ENCODE measurements around the gene GALNT18.

GALNT18 gene

DNA sequence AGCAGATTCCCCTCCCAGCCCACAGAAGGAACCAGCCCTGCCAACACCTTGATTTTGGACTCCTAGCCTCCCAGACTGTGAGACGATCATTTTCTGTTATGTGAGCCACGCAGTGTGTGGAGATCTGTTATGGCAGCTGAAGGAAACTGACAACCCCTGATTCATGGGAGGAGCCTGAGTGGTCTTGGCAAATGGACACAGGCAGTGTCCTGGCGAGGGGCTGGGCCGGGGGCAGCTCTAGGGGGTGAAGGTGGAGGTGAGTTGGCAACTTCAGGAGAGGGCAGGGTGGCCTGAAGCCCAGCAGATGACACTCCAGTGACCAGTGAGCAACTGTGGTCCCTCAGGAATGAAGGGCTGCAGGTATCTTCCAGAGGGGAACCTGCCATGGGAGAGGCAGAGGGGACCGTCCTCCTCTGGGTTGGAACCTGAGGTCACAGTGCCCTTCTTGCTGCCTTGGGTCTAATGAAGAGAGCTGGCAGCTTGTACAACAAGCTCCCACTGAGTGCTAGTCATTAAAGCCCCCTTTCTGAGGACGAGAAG, 351.5 kb downstream of the GALNT18 start:
- H3K4me3 ChIP-seq (ENCODE audit: low read length): no peak overlapping the region
- DNase-seq (ENCODE audit: low read depth): no peak
- TF ChIP-seq, protein P1, sequence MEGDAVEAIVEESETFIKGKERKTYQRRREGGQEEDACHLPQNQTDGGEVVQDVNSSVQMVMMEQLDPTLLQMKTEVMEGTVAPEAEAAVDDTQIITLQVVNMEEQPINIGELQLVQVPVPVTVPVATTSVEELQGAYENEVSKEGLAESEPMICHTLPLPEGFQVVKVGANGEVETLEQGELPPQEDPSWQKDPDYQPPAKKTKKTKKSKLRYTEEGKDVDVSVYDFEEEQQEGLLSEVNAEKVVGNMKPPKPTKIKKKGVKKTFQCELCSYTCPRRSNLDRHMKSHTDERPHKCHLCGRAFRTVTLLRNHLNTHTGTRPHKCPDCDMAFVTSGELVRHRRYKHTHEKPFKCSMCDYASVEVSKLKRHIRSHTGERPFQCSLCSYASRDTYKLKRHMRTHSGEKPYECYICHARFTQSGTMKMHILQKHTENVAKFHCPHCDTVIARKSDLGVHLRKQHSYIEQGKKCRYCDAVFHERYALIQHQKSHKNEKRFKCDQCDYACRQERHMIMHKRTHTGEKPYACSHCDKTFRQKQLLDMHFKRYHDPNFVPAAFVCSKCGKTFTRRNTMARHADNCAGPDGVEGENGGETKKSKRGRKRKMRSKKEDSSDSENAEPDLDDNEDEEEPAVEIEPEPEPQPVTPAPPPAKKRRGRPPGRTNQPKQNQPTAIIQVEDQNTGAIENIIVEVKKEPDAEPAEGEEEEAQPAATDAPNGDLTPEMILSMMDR (IDR thresholded peaks at IDR 0.05; ENCODE audit: insufficient read depth, low read depth, low read length, missing control alignments): no peak

- TF ChIP-seq, protein P1 (IDR thresholded peaks at IDR 0.05; ENCODE audit: insufficient read depth, low read depth, low read length, missing control alignments): no peak
- no peak overlapping the region for H3K4me3 ChIP-seq (ENCODE audit: low read length)
- DNase-seq (ENCODE audit: low read depth): no peak
Observed at GRCh38 chr11:11268706-11269105, 353.1 kb downstream of the GALNT18 start.

DNA sequence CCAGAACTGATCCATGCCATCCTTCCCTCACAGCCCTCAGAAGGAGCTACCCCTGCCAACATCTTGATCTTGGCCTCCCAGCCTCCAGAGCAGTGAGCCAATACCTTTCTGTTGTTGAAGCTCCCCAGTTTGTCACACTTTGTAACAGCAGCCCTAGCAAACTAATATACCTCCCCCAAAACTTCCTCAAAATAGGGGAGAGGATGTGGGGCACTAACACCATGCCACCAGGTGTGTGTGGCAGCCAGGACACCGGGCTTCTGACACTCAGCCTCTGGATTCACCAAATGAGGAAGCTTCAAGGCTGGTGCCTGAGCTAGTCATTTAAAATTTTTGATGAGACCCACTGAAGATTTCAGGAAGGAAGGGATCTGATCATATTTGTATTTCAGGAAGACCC, 353.7 kb downstream of the GALNT18 start:
- no peak overlapping the region for H3K4me3 ChIP-seq (ENCODE audit: low read length)
- DNase-seq (ENCODE audit: low read depth): no peak
- TF ChIP-seq, protein P1 (IDR thresholded peaks at IDR 0.05; ENCODE audit: insufficient read depth, low read depth, low read length, missing control alignments): no peak

DNA sequence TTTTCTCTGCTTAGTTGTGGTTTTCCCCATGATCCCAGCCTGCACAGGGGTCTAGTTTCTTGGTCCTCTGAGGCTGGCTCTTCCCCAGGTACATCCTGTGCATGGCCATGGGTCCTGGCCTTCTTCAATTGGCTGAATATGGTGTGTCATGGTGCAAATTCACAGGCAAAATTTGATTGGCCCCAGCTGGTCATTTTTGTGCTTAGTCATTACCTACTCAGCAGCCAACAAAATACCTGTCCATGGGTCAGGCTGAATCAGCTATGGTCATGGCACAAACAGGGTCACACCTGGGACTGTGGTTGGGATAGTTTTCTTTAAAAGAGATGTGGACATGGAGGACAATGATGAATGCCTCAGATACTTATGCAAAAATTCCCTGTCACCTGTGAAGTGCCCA, 354.5 kb downstream of the GALNT18 start:
- DNase-seq (ENCODE audit: low read depth): peak; percentile 60
- H3K4me3 ChIP-seq (ENCODE audit: low read length): no peak overlapping the region
- TF ChIP-seq, protein P1 (IDR thresholded peaks at IDR 0.05; ENCODE audit: insufficient read depth, low read depth, low read length, missing control alignments): no peak

DNA sequence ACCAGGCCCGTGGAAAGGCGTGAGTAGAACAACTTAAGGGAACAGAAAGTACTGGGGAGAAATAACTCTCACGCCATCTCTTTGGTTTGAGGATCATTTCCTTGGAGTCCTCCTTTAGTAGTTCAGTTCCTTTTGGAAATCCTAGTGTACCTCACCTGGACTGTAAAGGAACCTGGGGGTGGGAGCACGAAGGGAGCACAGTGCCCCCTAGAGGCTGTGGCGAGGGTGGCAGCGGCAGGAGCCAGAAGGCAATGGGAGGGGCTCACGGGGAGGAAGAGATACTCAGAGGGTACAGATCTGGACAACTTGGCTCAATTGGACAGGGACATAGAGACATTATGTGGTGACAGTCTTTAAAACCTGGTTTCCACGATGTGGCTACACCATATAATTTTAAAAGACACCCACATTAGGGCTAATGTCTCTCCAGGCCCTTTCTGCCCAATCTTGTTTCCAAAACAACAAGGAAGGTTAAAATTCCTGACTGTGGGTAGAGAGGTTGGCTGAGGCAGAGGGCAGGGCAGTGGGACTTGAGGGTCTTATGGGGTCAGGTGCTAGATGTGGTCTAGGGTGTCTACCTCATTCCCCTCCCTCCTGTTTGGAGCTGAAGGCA, 355.7 kb downstream of the GALNT18 start:
- peak; percentile 66 for DNase-seq (ENCODE audit: low read depth)
- no peak overlapping the region for H3K4me3 ChIP-seq (ENCODE audit: low read length)
- TF ChIP-seq, protein P1 (IDR thresholded peaks at IDR 0.05; ENCODE audit: insufficient read depth, low read depth, low read length, missing control alignments): peak; percentile 93

DNA sequence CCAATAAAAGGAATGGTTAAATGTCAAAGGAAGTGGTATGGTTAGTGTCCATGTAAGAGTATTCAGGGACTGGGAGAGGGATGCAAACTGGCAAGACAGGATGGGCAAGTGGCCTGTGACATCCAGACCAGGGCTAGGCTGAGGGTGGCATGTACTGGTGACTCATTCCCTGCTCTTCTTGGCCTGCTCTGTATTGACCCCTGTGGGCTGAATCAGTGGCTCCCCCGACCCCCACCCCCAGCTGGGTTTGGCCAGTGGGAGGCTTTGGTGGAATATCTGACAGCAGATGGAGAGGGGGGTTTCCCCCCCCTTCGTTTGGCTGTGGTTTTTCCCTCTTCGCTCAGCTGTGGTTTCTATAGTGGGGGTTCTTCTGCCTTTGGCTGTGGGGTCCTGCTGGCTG, 356.5 kb downstream of the GALNT18 start:
- no peak overlapping the region for H3K4me3 ChIP-seq (ENCODE audit: low read length)
- TF ChIP-seq, protein P1 (IDR thresholded peaks at IDR 0.05; ENCODE audit: insufficient read depth, low read depth, low read length, missing control alignments): no peak
- no peak for DNase-seq (ENCODE audit: low read depth)

Measured in epithelial cell of esophagus (primary cell).